HG03135 (cell line): ENCODE data around the gene ELAC2.

ENCODE experiments used
- ATAC-seq: cut with Tn5 transposase; IDR thresholded peaks from one replicate; pipeline ENCODE4 v1.9.1; 2021; ENCODE audit warnings: mild to moderate bottlenecking, moderate library complexity; ENCODE audit not compliant: unreplicated experiment

ELAC2 gene

GRCh38 chr17:12958786-12959185 lies 59.0 kb downstream of the ELAC2 start:
- ATAC-seq: no peak

- no peak for ATAC-seq
These were observed 62.3 kb downstream of the ELAC2 start for GRCh38 chr17:12955521-12955920.

- no peak for ATAC-seq
These were observed 64.7 kb downstream of the ELAC2 start for GRCh38 chr17:12953156-12953555.

DNA sequence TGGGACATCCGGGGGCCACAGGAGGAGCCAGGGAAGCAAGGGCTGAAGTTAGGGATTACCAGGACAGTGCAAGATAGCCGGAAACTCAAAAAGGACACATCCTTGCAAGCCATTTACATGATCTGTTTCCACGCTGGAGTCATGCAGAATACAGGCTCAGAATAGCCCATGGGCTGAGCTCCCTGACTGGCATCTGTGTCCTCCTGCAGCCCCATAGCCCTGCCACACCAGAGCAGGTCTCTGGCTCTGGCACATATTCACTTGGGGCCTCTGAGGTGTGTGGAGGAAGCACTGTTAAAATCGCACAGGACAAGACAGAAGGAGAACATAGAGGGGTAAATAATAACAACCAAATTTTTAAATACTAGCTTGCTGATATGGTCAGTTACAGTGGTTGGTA lies 65.8 kb downstream of the ELAC2 start:
- ATAC-seq: no peak

- ATAC-seq: no peak
These were observed 70.8 kb downstream of the ELAC2 start for GRCh38 chr17:12947047-12947446.
